SKM-1 treated with dmso at 0.1 percent for 144 hours (cell line): ENCODE measurements around the gene HNRNPH2.
A peak's percentile ranks its signal among the peaks of the same experiment; 100 is the strongest.

ENCODE experiments used
- DNase-seq: peaks from one replicate; lab custom pipeline; 2025; ENCODE audit not compliant: unreplicated experiment; lab: John Stamatoyannopoulos, UW

The HNRNPH2 gene

DNA sequence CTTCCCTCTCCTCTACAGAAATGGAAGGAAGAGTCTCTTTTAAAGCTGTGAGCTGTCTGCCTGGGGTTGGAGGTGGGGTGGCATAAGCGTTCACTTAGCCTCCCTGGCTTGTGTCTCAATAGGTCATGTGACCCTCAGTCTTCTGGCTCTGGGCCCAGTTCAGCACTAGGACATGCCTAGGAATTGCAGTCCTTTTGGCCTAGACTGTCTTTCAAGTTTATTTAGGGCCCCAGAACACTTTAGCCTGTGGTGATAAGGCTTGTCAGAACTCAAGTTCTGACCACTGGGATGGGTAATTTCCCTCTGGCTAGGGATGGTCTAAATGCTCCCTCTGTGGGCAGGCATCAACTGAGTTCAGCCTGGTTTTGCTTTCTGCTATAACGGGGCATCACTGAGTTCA is 42.9 kb downstream of the HNRNPH2 start:
- DNase-seq: no peak

DNA sequence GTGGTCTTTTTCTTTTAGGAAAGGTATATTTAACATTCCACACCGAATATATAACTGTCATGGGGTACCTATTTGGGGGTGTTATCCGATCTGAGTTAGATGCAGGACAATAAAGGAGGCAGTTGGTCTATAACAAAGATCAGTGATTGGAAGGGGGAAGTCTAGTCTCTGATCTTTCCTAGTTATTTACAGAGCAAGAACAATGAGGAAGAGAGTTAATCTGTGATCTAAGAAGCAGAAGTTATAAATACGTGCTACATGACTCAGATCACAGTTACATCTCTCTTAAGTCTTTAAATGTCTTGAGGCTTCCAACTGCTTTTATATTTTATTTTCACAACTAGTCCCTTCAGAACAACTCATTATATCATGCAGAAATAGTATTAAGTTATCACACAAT is 44.0 kb downstream of the HNRNPH2 start:
- peak; percentile 31 for DNase-seq

DNA sequence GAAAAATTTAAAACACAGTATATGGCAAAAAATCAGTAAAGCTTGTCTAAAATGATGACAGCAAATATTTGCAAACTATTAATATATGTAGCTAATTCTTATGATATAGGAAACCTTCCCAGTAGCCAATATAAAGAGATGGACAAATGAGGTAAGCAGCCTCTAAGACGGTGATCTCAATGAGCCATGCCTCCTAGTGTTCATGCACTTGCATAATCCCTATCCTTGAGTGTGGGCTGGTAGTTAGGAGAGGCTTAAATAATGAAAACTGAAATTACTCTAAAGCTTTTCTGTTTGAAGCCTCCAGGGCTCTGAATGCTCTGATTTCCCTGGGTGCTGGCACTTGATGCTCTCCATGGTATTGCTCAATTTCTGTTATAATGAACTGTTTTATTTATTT is 52.6 kb downstream of the HNRNPH2 start:
- DNase-seq: no peak

DNA sequence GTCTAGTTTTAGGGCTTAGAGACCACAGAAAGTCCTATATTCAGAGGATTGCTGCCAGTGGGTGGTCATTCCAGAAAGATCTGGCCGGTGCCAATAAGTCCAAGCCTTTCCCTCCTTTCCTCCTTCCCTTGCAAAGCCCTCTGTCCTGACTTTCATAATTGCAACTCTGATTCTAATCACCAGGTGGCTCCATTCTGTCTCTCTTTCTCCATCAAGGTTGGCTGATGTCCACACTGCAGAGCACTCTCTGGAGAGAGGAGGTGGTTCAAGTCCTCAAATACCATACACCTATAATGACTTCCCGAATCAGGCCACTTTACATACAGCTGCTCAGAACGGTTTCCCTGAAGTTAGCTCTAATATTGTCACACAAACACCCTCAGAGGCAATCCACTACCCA is 54.9 kb downstream of the HNRNPH2 start:
- no peak for DNase-seq
